ENCODE measurements around the gene ZNF331. TPM values are rescaled to one million over a fixed set of nuclear protein-coding genes. Genes with fewer than 3 reads are reported as not detected.
A peak's percentile ranks its signal among the peaks of the same experiment; 100 is the strongest.

ZNF331 gene
- total RNA-seq, 1 donor from 2014 or later, result 26.6 TPM

GRCh38 chr19:53545271-53546065 is 7.5 kb downstream of the ZNF331 start:
- Mint-ChIP-seq H3K27me3 (ENCODE audit: unreplicated experiment) (peaks cover 3% of the 10 kb centered on the region), H3K27ac (ENCODE audit: unreplicated experiment) (no peak overlapping the region), H3K9me3 (ENCODE audit: unreplicated experiment) (no peaks in the 10 kb centered on the region), H3K36me3 (ENCODE audit: low read depth, unreplicated experiment) (peaks cover 5% of the 10 kb centered on the region), H3K4me3 (ENCODE audit: unreplicated experiment) (no peak overlapping the region), H3K4me1 (ENCODE audit: unreplicated experiment) (peaks cover 20% of the 10 kb centered on the region)
- DNase-seq (ENCODE audit: low spot score), result no peak
- TF ChIP-seq CTCF (IDR thresholded peaks at IDR 0.05; ENCODE audit: unreplicated experiment), result no peak

DNA sequence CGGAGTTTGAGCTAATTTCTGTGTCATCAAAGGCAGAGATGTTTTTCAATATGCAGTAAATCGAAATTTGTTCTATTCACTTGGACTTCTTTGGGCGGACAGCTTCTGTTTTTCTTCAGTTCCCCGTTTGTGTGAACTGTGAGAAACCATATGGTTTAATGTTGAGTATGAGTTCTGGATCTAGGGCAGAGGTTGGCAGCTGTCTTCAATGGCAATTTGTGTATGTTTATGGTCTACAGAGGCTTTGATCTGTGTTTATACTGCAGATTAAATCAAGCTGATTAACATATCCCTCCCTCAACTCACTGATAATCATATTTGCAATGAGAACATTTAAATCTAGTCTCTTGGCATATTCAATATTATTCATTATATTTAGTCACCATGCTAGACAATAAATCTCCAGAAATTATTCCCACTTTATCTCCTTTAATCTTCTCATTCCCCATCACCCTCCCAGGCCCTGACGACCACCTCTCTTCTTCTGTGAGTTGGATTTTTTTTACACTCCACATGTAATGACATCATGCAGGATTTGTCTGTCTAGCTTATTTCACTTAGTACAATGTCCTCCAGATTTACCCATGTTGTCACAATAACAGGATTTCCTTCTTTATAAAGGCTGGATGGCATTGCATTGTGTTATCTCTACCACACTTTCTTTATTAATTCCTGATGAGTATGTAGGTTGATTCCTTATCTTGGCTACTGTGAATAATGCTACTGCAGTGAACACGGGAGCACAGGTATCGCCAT is 9.0 kb downstream of the ZNF331 start:
- H3K27me3 Mint-ChIP-seq (ENCODE audit: unreplicated experiment), result peaks cover 3% of the 10 kb centered on the region
- H3K4me3 Mint-ChIP-seq (ENCODE audit: unreplicated experiment), result peak overlapping the region; percentile 7
- no peaks in the 10 kb centered on the region for H3K9me3 Mint-ChIP-seq (ENCODE audit: unreplicated experiment)
- no peak for DNase-seq (ENCODE audit: low spot score)
- no peak for TF ChIP-seq CTCF (IDR thresholded peaks at IDR 0.05; ENCODE audit: unreplicated experiment)
- H3K36me3 Mint-ChIP-seq (ENCODE audit: low read depth, unreplicated experiment), result peaks cover 3% of the 10 kb centered on the region
- H3K27ac Mint-ChIP-seq (ENCODE audit: unreplicated experiment), result peak overlapping the region; percentile 53
- peaks cover 20% of the 10 kb centered on the region for H3K4me1 Mint-ChIP-seq (ENCODE audit: unreplicated experiment)

DNA sequence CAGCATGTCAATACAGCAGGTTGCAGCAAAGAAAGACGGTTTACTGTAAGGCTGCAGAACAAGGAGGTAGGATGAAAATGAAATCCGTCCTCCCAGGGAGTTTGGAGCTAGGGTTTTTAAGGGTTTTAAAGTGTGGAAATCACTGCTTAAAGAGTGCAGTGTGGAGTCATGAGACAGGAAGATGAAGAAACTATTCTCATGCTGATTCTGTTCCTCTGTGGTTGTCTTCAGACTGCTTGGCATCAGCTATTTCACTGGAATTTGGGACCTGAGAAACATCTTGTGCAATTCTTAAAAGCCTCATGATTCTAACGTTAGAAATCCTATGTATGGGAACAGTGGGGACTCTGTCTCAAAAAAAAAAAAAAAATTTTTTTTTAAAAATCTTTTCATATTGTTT is 11.4 kb downstream of the ZNF331 start:
- H3K36me3 Mint-ChIP-seq (ENCODE audit: low read depth, unreplicated experiment), result no peaks in the 10 kb centered on the region
- H3K4me3 Mint-ChIP-seq (ENCODE audit: unreplicated experiment), result no peak overlapping the region
- no peak overlapping the region for H3K27ac Mint-ChIP-seq (ENCODE audit: unreplicated experiment)
- no peak for TF ChIP-seq CTCF (IDR thresholded peaks at IDR 0.05; ENCODE audit: unreplicated experiment)
- peaks cover 20% of the 10 kb centered on the region for H3K4me1 Mint-ChIP-seq (ENCODE audit: unreplicated experiment)
- no peak for DNase-seq (ENCODE audit: low spot score)
- H3K9me3 Mint-ChIP-seq (ENCODE audit: unreplicated experiment), result no peaks in the 10 kb centered on the region
- H3K27me3 Mint-ChIP-seq (ENCODE audit: unreplicated experiment), result peaks cover 3% of the 10 kb centered on the region

DNA sequence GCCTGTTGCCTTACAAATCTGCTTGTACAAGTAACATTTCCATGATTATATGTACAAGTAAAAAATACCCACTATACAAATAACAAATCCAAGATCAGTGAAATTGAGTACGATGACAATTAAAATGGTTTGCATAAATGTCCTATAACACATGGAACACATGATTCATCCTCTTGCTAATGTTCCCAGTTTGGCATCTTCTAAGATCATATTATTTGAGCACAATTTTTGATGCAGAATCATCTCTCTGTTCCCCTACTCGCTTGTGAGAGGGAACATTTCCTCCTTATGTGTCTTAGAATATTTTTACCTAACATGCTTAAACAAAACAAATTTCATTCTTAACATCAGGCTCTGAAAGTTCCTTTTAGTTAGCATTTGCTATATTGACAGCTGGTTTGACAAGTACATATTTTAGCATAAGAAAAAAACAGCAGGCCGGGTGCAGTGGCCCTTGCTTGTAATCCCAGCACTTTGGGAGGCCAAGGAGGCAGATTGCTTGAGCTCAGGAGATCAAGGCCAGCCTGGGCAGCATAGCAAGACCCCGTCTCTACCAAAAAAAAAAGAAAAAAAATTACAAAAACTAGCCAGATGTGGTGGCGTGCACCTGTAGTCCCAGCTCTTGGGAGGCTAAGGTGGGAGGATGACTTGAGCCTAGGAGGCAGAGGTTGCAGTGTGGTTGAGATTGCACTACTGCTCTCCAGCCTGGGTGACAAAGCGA is 14.2 kb downstream of the ZNF331 start:
- Mint-ChIP-seq H3K27me3 (ENCODE audit: unreplicated experiment) (no peaks in the 10 kb centered on the region), H3K9me3 (ENCODE audit: unreplicated experiment) (no peaks in the 10 kb centered on the region), H3K36me3 (ENCODE audit: low read depth, unreplicated experiment) (no peaks in the 10 kb centered on the region), H3K27ac (ENCODE audit: unreplicated experiment) (no peak overlapping the region), H3K4me3 (ENCODE audit: unreplicated experiment) (no peak overlapping the region), H3K4me1 (ENCODE audit: unreplicated experiment) (peaks cover 12% of the 10 kb centered on the region)
- DNase-seq (ENCODE audit: low spot score), result no peak
- no peak for TF ChIP-seq CTCF (IDR thresholded peaks at IDR 0.05; ENCODE audit: unreplicated experiment)
